GM18519 (cell line): ENCODE data around the gene GRIA4.
A peak's percentile ranks its signal among the peaks of the same experiment; 100 is the strongest.
"Not testable (repeated sequence)": the region's sequence is repeated elsewhere in the genome, so short reads cannot be mapped to it uniquely, and the experiment has no call there.

Source experiments
- ATAC-seq: cut with Tn5 transposase; IDR thresholded peaks from one replicate; pipeline ENCODE4 v1.9.1; 2021; ENCODE audit warnings: mild to moderate bottlenecking, moderate library complexity; ENCODE audit not compliant: unreplicated experiment, low FRiP score

Gene GRIA4

DNA sequence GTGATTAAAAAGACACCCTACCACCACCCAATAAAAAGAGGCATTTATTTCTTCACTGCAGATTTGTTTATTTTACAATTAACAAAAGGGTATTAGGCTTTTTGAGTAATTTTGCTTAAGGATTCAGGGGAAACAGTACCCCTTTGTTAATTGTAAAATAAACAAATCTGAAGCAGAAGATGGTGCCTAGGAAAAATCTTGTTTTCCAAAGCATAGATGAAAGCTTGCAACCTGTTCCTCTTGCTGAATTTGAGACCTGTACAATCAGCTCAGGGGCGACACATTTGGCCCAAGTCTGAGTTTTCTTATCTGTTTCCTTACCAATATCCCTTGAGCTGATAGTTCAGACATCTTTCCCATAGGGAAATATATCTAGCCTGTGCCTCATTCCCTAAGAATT lies 171.9 kb downstream of the GRIA4 start:
- ATAC-seq = no peak

DNA sequence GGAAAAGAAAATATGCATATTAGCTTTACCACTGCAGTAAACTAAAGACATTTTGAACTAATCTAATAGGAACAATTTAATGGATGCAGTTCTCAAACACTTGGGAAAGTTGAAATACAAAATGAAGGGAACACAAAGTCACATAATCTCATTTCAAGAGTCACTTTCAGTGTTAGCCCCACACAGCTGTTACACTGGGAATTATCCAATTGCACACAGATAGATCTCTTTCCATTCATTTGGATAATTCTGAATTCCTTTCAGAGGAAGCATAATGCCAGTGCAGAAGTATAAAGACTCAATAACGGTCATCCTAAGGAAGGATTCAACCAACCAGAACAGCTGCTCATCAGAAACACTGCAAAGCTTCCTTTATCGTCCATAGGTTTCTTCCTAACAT lies 173.3 kb downstream of the GRIA4 start:
- ATAC-seq = no peak

DNA sequence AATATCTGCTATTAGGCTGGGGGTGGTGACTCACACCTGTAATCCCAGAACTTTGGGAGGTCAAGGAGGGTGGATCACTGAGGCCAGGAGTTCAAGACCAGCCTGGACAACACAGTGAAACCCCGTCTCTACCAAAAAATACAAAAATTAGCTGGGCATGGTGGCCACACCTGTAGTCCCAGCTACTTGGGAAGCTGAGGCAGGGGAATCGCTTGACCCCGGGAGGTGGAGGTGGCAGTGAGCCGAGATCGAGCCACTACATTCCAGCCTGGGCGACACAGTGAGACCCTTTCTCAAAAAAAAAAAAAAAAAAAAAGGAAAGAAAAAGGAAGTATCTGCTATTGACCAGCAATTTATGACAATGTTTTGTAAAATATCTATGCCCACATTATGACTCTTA lies 176.0 kb downstream of the GRIA4 start:
- ATAC-seq = not testable (repeated sequence)

DNA sequence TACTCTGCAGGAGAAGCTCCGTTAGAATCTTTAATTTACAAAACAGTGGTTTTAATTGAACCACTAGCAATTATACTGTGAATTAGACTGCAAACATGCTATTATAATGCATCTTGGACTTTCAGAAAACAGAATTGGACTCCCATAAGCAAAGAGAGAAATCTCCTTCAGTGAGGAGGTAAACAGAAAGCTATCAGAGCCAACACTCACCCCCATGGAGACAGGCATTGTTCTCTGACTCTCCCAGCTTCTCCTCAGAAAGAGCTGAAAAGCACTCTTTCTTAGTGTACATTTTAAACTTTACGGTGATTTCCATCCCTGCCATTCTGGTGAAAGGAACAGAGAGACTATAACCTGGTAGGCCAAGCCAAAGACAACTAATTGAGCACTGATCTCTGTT lies 176.9 kb downstream of the GRIA4 start:
- no peak for ATAC-seq

DNA sequence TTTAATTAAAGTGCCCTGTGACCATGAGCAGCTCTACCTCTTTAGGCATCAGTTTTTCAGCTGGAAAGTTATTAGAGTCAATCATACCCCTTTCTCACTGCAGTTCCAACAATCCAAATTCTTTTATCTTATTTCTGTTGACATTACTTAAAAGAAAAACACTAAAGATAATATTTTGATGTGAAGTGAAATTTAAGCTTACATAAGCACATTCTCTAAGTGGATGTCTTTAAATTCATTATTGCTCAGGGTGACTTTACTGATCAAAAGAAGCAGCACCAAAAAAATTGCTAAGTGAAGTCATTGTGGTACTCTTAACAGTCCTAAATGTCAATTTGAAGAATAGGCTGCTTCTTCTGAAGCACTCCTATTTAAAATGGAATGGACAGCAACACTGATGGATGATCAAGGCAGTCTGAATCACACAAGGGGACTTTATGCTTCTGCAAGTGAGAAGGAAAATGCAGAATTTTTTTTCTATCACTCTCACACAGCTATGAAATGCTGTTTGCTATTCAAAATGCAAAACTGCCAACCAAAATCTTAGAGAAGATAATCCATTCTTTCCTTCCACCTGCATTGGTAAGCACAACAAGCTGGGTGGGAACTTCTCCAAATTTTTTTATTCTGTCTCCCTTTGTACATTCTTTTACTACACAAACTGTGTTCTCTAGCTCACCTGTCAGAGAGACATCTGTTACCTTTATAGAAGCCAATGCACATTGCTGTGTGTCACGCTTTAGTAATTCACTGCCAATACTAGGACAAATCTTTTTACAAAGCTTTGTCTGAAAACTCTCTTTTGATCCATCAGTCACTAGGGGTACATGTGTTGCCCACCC lies 179.9 kb downstream of the GRIA4 start:
- ATAC-seq = no peak

DNA sequence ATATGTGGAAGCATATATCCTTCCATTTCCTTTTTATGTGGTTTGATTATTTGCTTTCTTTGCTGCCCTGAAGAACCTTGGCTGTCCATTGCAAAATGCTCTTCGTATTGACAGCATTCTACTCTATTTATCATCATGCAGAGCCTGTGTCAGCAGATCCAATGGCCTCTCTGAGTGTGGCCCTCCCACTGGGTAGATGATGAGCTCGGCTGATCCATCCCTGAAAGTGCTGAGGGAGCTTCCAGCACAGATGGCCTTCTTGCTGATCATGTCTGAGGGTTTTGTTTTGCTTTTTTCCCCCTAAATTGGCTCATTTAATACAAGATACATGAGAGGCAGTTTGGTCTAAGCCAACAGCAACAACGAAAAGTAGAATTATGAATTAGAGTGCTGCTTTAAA lies 181.0 kb downstream of the GRIA4 start:
- no peak for ATAC-seq

DNA sequence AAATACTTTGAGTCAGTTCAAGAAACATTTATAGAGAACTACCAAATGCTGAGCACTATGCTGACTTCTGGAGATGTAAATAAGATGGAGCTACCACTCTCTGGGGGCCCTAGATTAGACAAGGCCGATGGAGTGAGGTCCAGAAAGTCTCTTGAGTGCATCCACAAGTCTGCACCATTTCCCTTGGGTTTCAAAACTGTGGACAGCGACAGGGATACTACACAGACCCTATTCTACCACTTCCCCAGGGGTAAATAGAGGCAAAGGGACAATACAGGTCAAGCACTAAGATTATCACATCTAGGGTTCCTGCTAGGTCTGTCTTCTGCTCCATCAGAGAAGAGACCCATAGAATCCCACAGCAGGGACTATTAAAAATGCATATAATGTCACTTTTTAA lies 183.2 kb downstream of the GRIA4 start:
- ATAC-seq = no peak

DNA sequence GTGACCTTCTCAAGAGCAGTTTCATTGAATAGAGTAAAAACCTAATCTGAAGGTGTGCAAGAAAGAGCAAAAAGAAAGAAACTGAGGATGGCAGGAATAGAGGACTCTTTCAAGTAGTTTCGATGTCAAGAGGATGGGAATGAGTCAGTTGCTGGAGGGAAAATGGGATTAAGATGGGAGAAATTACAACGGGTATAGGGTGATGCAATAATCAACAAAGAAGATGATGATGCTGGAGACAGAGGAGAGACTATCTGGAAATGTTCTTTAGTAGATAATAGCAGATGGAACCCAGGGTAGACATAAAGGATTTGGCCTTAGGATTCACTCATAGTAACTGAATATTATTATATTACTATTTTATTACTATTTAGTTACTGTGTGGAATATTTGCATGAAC lies 189.4 kb downstream of the GRIA4 start:
- ATAC-seq = no peak

DNA sequence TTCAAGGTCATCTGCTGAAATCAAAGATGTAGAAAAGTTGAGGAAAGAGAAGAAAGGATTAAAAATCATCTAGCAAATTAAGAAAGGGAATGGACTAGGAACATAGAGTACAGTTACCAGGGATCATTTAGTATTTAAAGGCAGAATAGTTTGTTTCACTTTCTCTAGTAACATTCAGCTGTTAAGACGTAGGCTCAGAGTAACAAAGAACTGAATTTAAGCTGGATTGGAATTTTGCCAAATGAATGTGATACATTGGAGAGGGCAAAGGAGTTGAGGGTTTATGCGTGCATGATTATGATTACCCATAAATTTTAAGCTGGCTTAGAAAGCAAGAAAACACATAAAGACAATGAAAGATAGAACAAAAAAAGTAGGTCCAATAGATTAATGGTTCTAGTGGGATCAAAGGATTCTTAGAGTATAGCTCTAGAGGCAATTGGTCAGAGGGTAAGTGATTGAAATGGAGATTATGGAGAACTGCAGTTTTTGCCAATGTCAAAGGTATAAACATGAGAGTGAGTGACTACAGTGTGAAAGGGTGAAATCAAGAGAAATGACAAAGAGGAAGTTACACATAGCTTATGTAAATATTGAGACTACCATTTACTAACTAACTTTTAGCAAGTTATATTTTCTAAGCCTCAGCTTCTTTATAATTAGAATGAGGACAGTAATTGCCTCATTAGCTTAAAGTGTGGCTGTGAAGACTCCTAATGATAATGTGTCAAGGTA lies 190.0 kb downstream of the GRIA4 start:
- ATAC-seq = no peak

DNA sequence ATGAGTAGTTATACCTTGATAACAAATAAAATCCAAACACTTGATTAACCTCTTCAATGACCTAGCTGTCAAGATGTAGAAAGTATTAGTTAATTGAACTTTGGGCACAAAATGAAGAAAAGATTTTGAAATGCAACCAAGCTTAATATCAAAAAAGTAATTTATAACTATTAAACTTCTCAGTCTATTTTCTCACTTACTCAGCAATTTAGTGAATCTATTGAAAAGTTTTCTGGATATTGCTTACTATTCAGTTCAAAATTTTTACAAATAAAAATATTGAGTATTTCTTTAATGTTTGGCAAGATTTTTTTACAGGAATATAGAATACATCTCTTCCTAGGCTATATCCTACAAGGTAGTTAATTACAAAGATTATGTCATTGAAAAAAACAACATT lies 192.5 kb downstream of the GRIA4 start:
- ATAC-seq = no peak

DNA sequence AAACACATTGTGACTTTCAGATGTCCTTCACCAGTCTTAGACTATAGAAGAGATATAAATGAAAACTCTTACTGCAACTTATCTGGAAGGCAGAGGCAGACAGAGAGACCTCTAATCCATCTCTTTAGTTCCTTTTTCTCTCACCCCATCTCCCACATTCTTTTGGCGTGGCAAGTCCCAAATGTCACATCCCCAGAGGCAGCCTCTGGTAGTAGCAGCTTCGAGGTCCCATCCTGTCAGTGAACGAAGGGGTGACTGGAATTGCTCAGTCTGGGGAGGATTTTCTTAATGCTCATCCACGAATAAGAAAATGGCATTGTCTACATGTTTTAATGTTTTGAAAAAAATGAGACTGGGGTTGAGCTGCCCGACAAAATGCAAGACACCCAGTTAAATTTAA lies 201.4 kb downstream of the GRIA4 start:
- no peak for ATAC-seq

DNA sequence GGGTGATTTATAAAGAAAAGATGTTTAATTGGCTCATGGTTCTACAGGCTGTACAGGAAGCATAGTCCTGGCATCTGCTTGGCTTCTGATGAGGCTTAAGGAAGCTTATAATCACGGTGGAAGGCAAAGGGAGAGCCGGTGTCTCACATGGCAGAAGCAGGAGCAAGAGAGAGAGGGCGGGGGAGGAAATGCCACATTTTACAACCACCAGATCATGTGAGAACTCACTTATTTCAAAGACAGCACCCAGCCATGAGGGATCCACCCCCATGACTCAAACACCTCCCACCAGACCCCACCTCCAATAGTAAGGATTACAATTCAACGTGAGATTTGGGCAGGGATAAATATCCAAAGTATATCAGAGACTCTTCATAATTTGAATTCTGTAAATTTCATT lies 211.5 kb downstream of the GRIA4 start:
- no peak for ATAC-seq

DNA sequence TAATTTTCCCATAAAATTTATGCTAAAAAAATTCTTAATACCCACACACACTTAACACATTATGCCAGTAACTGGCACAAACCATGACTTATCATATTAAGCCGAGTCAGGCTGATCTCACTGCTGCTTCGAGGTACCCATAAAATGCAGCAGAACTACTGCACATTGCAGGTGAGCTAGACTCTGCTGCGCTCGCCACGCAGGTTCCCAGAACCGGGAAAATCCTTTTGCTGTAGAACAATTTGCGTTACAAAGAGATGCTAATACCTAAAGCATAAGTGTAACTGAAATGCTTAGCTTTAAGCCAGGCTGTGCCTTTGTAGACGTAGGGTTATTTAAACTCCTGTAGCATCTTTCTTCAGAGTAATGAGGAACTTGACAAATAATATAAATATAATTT lies 211.9 kb downstream of the GRIA4 start:
- ATAC-seq = no peak

DNA sequence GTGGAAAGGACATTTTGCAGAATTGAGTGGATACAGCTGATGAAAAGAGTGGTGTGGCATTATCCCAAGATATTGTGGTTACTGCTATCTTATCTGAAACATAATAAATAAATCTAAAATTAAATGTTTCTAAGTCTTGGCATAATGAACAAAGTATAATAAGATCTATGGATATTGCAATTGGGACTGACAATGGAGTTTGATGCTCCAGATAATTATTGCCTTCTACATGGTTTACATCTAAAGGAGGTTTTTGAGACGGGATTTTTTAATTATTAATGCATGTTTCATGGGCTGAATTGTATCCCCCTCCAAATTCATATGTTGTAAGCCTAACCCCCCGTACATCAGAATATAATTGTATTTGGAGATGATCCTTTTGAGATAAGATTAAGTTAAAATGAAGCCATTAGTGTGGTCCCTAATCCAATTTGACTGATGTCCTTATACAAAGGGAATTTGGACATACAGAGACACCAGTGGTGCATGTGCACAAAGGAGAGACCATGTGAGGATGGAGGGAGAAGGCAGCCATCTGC lies 213.7 kb downstream of the GRIA4 start:
- ATAC-seq = no peak

DNA sequence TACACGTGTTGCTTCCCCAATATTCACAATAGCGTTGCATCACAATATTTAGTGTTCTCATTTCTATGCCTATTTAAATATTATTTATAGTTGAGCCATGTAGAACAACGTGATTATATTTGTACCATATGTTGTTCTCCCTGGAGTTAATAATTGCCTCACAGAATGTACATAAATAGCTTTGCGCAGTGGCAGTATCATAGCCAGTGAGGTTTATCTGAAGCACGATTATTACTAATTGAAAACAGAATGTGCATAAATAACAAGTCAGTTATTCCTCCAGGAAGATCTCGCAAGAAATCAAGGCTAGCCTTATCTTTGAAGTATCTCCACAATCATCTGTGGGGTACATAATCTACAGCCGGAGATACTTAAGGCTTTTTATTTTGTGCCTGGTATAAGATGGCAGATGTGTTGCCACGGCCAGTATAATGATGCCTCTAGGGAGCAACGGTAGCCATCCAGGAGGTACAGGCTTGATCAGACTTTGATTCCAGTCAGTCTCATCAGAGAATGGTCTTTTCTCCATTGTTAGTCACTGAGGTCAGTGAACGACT lies 214.7 kb downstream of the GRIA4 start:
- no peak for ATAC-seq

DNA sequence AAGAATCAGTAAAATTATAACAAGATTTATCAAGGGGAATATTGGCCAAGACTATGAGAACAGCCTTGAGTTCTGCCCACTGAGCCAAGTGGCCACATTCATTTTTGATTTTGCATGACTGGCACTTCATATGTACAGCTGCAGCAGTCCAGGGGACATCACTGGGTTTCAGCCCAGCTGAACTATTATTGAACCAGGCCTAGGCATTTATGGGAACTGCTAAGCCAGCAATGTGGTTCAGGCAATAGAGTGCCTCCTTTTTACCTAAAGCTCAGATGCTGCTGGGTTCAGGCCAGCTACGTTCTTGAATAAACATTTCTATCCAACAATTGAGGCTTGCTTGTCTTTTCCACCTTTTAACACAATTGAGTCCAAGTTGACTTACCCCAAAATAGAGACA lies 215.3 kb downstream of the GRIA4 start:
- no peak for ATAC-seq

DNA sequence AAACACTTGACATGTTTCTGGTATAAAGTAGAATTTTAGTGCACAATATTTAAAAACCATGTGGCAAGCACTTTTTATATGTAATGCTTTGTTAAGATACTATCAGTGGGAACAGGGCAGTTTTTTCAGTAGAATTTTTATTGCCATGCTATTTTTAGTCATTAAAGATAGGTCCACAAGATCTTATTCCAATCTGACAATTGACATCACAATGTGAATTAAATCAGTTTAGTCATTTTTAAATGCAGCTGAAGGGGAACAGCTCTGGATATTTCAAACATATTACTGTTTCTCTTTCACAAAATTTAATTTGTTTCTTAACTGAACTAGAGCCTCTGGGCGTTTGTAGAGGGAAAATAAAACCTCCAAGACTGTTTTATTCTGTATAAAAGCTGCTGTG lies 218.0 kb downstream of the GRIA4 start:
- no peak for ATAC-seq

DNA sequence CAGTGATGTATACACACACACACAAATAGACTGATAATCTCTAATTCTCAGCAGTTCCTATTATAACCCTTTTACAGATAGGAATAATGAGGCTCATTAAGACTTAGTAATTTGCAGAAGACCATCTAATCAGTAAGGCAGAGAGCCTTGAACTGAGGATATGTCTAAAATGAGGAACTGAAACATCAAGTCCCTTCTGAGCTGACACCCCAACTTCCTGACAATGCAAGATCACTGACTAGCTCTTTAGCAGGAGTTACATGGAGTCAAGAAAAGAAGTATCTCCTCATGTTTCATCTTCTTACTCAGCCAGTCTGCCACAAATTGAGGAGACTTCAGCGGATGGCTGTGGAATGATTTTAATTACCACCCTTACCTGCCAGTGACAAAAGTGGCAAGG lies 219.2 kb downstream of the GRIA4 start:
- ATAC-seq = peak; percentile 97

DNA sequence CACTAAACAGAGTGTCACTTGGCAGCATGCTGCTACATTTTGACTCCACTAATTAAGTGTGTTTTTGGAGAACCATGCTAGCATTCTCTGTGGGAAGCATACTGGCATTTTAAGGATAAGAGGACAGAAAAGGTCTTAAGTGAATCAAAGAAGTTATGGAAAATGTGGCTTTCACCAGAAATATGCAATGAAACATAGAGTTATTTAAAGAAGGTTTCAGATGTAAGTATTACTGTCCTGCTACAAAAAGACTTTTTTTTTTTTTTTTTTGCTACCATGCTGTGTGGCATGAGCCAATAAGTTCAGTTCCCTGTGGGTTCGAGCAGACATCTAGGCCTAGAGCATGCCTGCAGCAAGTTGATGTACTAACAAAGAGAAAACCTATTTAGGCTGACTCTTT lies 224.6 kb downstream of the GRIA4 start:
- ATAC-seq = no peak

DNA sequence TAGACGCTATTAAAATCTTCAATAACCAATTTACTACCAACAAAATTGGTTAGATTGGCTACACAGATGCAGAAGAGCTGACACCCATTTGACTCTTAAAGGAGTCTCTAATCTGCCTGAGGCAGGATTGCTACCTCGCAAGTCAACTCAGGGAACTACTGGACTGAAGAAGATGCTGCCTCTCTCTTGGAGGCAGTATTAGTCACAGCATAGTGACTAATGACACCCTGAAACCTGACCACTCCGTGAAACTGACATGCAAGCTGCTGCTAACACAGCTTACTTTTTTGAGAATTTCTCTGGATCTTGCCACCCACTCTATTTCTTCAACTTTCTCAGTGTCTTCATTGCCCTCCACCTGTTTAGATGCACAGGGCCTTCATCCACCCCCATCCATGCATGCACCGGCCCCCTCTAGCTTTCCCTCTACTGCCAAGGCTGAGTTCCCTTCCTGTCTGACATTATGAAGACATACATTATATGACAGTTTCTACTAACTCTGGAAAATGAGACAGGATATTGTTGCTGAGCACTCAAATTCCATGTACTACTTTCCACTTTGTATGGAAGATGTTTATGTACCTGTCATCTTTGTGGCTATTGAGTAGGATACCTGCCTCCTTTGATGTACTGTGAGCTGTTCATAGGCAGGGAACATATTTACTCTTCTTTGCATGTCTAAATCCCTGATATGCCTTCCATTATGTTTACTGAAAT lies 229.0 kb downstream of the GRIA4 start:
- no peak for ATAC-seq

DNA sequence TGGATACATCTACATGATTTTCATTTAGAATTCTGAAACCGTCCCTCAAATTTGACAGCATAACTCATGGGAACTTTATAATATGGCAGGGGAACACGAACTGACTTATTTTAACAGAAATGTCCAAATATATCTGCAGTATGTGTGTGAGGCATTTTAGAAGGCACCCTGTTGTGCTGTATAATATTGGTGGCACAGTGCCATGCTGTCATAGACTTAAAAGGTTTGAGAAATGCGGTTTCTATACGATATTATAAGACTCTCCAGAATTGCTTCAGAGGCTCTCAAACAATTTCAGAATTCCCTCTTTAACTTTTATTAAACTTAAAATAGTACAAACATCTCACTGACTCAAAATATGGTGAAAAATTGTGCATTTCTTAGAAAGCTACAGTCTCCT lies 230.5 kb downstream of the GRIA4 start:
- ATAC-seq = no peak
